H1 (cell line): Measurements from ENCODE around the gene SELENOV. TPM values are rescaled to one million over a fixed set of nuclear protein-coding genes. Genes with fewer than 3 reads are reported as not detected.

ENCODE experiments used
- CTCF ChIA-PET: fragments of 300-600 bp; sonication (Branson Sonifier 250); formaldehyde crosslinking; loops from one replicate; lab custom pipeline; 2021; ENCODE audit not compliant: partially characterized antibody; lab: Charles Lee
- POLR2A ChIA-PET: fragments of 300-600 bp; sonication (Branson Sonifier 250); formaldehyde crosslinking; loops from one replicate; lab custom pipeline; 2021; ENCODE audit warnings: inconsistent platforms; ENCODE audit not compliant: partially characterized antibody; lab: Charles Lee
- DNase-seq, 2 experiments: peaks; one replicate each; pipeline versions ENCODE4 v3.0.0 to v3.0.0-alpha.2; 2010 to 2022; ENCODE audit warnings: low spot score in 2 of 2, low read depth in 1 of 2, mixed read lengths in 1 of 2
- FAIRE-seq: peaks from 2 replicates; lab custom pipeline; 2011; peaks lifted over from hg19 to GRCh38; lab: Jason Lieb, UNC
- H2AFZ ChIP-seq: 2 replicates; pipeline ENCODE4 v1.8.1; 2012; ENCODE audit warnings: low read length, inconsistent platforms
- H2AK5ac ChIP-seq: 2 replicates; pipeline ENCODE4 v1.6.1; 2013; ENCODE audit warnings: low read depth, low read length
- H2BK120ac ChIP-seq: replicated peaks from 2 replicates; pipeline ENCODE3; 2013; ENCODE audit warnings: low read depth, low read length, inconsistent platforms
- H2BK12ac ChIP-seq: 2 replicates; pipeline ENCODE4 v1.6.1; 2013; ENCODE audit warnings: low read depth, low read length
- H2BK15ac ChIP-seq: 2 replicates; pipeline ENCODE4 v1.6.1; 2013; ENCODE audit warnings: low read length
- H2BK20ac ChIP-seq: 2 replicates; pipeline ENCODE4 v1.6.1; 2013; ENCODE audit warnings: low read length
- H2BK5ac ChIP-seq: 2 replicates; pipeline ENCODE4 v1.6.1; 2013; ENCODE audit warnings: low read depth, low read length
- H3K14ac ChIP-seq: 2 replicates; pipeline ENCODE4 v1.6.1; 2013; ENCODE audit warnings: inconsistent platforms; ENCODE audit not compliant: insufficient read length
- H3K18ac ChIP-seq: 2 replicates; pipeline ENCODE4 v1.6.1; 2013; ENCODE audit warnings: low read length; ENCODE audit errors: extremely low read depth
- H3K23ac ChIP-seq: 2 replicates; pipeline ENCODE4 v1.6.1; 2013; ENCODE audit warnings: inconsistent platforms; ENCODE audit not compliant: insufficient read length
- H3K23me2 ChIP-seq: 2 replicates; pipeline ENCODE4 v1.6.1; 2013; ENCODE audit warnings: low read depth, low read length
- H3K27ac ChIP-seq: 2 replicates; pipeline ENCODE4 v1.6.1; 2011; ENCODE audit warnings: low read depth, low read length, inconsistent platforms
- H3K27me3 ChIP-seq, 4 experiments: replicated peaks in 1 of 4; 1 replicate in 1 of 4; 2 replicates in 3 of 4; pipeline versions ENCODE4 v1.6.1 to v1.8.1; 2011 to 2013; ENCODE audit warnings: low read length in 3 of 4, mild to moderate bottlenecking in 3 of 4, inconsistent platforms in 2 of 4, mixed read lengths in 2 of 4, moderate library complexity in 1 of 4; ENCODE audit not compliant: control insufficient read depth in 3 of 4, insufficient read depth in 3 of 4; ENCODE audit errors: extremely low read depth in 1 of 4
- H3K36me3 ChIP-seq, 4 experiments: 2 replicates each; pipeline versions ENCODE4 v1.6.1 to v1.8.1; 2011 to 2013; ENCODE audit warnings: mild to moderate bottlenecking in 4 of 4, low read length in 3 of 4, moderate library complexity in 2 of 4, control low read depth in 1 of 4, inconsistent platforms in 1 of 4; ENCODE audit not compliant: insufficient read depth in 4 of 4, control insufficient read depth in 2 of 4
- H3K4ac ChIP-seq: replicated peaks from 2 replicates; pipeline ENCODE3; 2013; ENCODE audit warnings: low read length, low read depth, mixed read lengths, inconsistent platforms; ENCODE audit not compliant: insufficient read length
- H3K4me1 ChIP-seq, 4 experiments: replicated peaks in 1 of 4; 1 replicate in 1 of 4; 2 replicates in 3 of 4; pipeline versions ENCODE4 v1.6.1 to v1.8.1; 2011 to 2013; ENCODE audit warnings: low read length in 3 of 4, inconsistent platforms in 2 of 4, mixed read lengths in 1 of 4; ENCODE audit not compliant: insufficient read depth in 4 of 4, control insufficient read depth in 3 of 4
- H3K4me2 ChIP-seq, 2 experiments: 2 replicates each; pipeline versions ENCODE4 v1.6.1 to v1.8.1; 2011 to 2013; ENCODE audit warnings: low read depth in 2 of 2, low read length in 2 of 2, control low read depth in 1 of 2, inconsistent platforms in 1 of 2, mild to moderate bottlenecking in 1 of 2; ENCODE audit not compliant: insufficient read depth in 1 of 2
- H3K4me3 ChIP-seq, 4 experiments: fragments of 200-600, 300-600 bp in 1 of 4; sonication (generic), shearing (Covaris generic), sonication (Bioruptor Twin) in 1 of 4; 2 replicates each; pipeline versions ENCODE4 v1.5.1 to v1.8.1; 2011 to 2016; ENCODE audit warnings: low read length in 4 of 4, low read depth in 3 of 4, control low read depth in 2 of 4, inconsistent platforms in 2 of 4, mild to moderate bottlenecking in 2 of 4, mixed read lengths in 1 of 4, moderate library complexity in 1 of 4; ENCODE audit not compliant: insufficient read depth in 2 of 4; ENCODE audit errors: extremely low read depth in 1 of 4
- H3K56ac ChIP-seq: replicated peaks from 2 replicates; pipeline ENCODE3; 2013; ENCODE audit warnings: low read depth, mild to moderate bottlenecking, mixed read lengths, low read length, inconsistent platforms; ENCODE audit not compliant: insufficient read length
- H3K79me1 ChIP-seq: 2 replicates; pipeline ENCODE4 v1.6.1; 2013; ENCODE audit warnings: low read depth, low read length, control low read depth
- H3K79me2 ChIP-seq, 2 experiments: 2 replicates each; pipeline versions ENCODE4 v1.6.1 to v1.8.1; 2012 to 2013; ENCODE audit warnings: low read length in 2 of 2, mild to moderate bottlenecking in 2 of 2, inconsistent platforms in 1 of 2; ENCODE audit not compliant: insufficient read depth in 2 of 2, control insufficient read depth in 1 of 2
- H3K9ac ChIP-seq, 4 experiments: replicated peaks in 1 of 4; 1 replicate in 1 of 4; 2 replicates in 3 of 4; pipeline versions ENCODE4 v1.6.1 to v1.8.1; 2011 to 2013; ENCODE audit warnings: low read depth in 3 of 4, low read length in 3 of 4, control low read depth in 2 of 4, mild to moderate bottlenecking in 2 of 4, moderate library complexity in 2 of 4, inconsistent platforms in 1 of 4; ENCODE audit errors: extremely low read depth in 1 of 4
- H3K9me3 ChIP-seq, 2 experiments: 2 replicates each; pipeline versions ENCODE4 v1.6.1 to v1.8.1; 2012 to 2013; ENCODE audit warnings: mild to moderate bottlenecking in 2 of 2, moderate library complexity in 2 of 2, control low read depth in 1 of 2, inconsistent platforms in 1 of 2, low read depth in 1 of 2, low read length in 1 of 2, mixed read lengths in 1 of 2; ENCODE audit not compliant: insufficient read depth in 2 of 2
- H4K20me1 ChIP-seq, 2 experiments: replicated peaks in 1 of 2; 2 replicates each; pipeline versions ENCODE3 to v1.8.1; 2011 to 2013; ENCODE audit warnings: inconsistent platforms in 2 of 2, low read length in 2 of 2, mild to moderate bottlenecking in 1 of 2; ENCODE audit not compliant: insufficient read depth in 2 of 2, control insufficient read depth in 1 of 2
- H4K5ac ChIP-seq: 2 replicates; pipeline ENCODE4 v1.6.1; 2013; ENCODE audit warnings: low read length, low read depth, mixed read lengths, inconsistent platforms; ENCODE audit not compliant: insufficient read length
- H4K8ac ChIP-seq: 2 replicates; pipeline ENCODE4 v1.8.0; 2013; ENCODE audit warnings: mild to moderate bottlenecking, moderate library complexity, low read length, inconsistent platforms; ENCODE audit not compliant: insufficient read depth; ENCODE audit errors: extremely low read depth
- H4K91ac ChIP-seq: replicated peaks from 2 replicates; pipeline ENCODE3; 2013; ENCODE audit warnings: low read length, mixed read lengths, inconsistent platforms; ENCODE audit not compliant: insufficient read length
- CBX5 ChIP-seq: fragments of 300-800, 300-1000 bp; sonication (generic); IDR thresholded peaks from 2 replicates; pipeline ENCODE4 v1.7.1; 2016; ENCODE audit warnings: antibody characterized with exemption, low read length, low read depth
- CHD2 ChIP-seq: IDR thresholded peaks from 2 replicates; pipeline ENCODE4 v1.6.1; 2012; ENCODE audit warnings: low read length, improper control_type of control experiment
- EP300 ChIP-seq, 2 experiments: IDR thresholded peaks; 1 replicate in 1 of 2; 2 replicates in 1 of 2; pipeline ENCODE4 v1.6.1; 2011 to 2012; ENCODE audit warnings: low read depth in 2 of 2, low read length in 2 of 2, mild to moderate bottlenecking in 2 of 2, borderline replicate concordance in 1 of 2, inconsistent platforms in 1 of 2, moderate library complexity in 1 of 2
- EZH2 ChIP-seq: fragments of 200-600 bp; sonication (generic); IDR thresholded peaks from 2 replicates; pipeline ENCODE4 v1.7.1; 2012; ENCODE audit warnings: low read depth, mild to moderate bottlenecking, moderate library complexity, low read length, inconsistent platforms; ENCODE audit not compliant: severe bottlenecking
- FOSL1 ChIP-seq: IDR thresholded peaks from 2 replicates; pipeline ENCODE4 v1.6.1; 2011; ENCODE audit warnings: mild to moderate bottlenecking, low read depth, low read length, moderate library complexity; ENCODE audit not compliant: insufficient read depth
- NRF1 ChIP-seq: IDR thresholded peaks from 2 replicates; pipeline ENCODE4 v1.6.1; 2011; ENCODE audit warnings: mild to moderate bottlenecking, low read depth, low read length, improper control_type of control experiment
- PHF8 ChIP-seq: fragments of 200-600 bp; sonication (generic); conservative IDR thresholded peaks from 2 replicates; pipeline ENCODE4 v1.7.1; 2012; ENCODE audit warnings: low read depth, mild to moderate bottlenecking, inconsistent platforms, low read length, moderate library complexity
- POLR2A ChIP-seq, 2 experiments: IDR thresholded peaks; 1 replicate in 1 of 2; 2 replicates in 1 of 2; pipeline ENCODE4 v1.6.1; 2011; ENCODE audit warnings: low read depth in 2 of 2, low read length in 2 of 2, mild to moderate bottlenecking in 2 of 2; ENCODE audit errors: control extremely low read depth in 1 of 2
- RBBP5 ChIP-seq: IDR thresholded peaks from 2 replicates; pipeline ENCODE4 v1.7.1; 2012; ENCODE audit warnings: low read depth, mild to moderate bottlenecking, inconsistent platforms, low read length, moderate library complexity, borderline replicate concordance
- SAP30 ChIP-seq: fragments of 300-600 bp; sonication (generic); IDR thresholded peaks from 2 replicates; pipeline ENCODE4 v1.7.1; 2012; ENCODE audit warnings: low read length, moderate library complexity, mild to moderate bottlenecking, inconsistent platforms; ENCODE audit not compliant: insufficient read depth, insufficient replicate concordance
- SIRT6 ChIP-seq: IDR thresholded peaks from one replicate; pipeline ENCODE4 v1.7.1; 2012; ENCODE audit warnings: low read length, inconsistent platforms
- TAF7 ChIP-seq: optimal IDR thresholded peaks from 2 replicates; pipeline ENCODE3; 2011; ENCODE audit warnings: low read depth, mild to moderate bottlenecking, inconsistent platforms, low read length, moderate library complexity, borderline replicate concordance
- TBP ChIP-seq: IDR thresholded peaks from 2 replicates; pipeline ENCODE4 v1.6.1; 2011; ENCODE audit warnings: low read depth, low read length, improper control_type of control experiment
- TCF12 ChIP-seq: IDR thresholded peaks from 2 replicates; pipeline ENCODE4 v1.6.1; 2011; ENCODE audit warnings: low read depth, mild to moderate bottlenecking, low read length
- TEAD4 ChIP-seq: IDR thresholded peaks from 2 replicates; pipeline ENCODE4 v1.6.1; 2012; ENCODE audit warnings: low read depth, low read length, inconsistent platforms, mixed read lengths
- WGBS, 2 experiments: shearing (Covaris generic) in 1 of 2; methylation state at CpG; one replicate each; pipeline versions ENCODE4 v1.1.6 to v1.1.7; 2013 to 2015; ENCODE audit warnings: low lambda C conversion rate in 2 of 2, mixed read lengths in 2 of 2, inconsistent platforms in 1 of 2, low coverage in 1 of 2, missing lambda C conversion rate in 1 of 2; ENCODE audit not compliant: insufficient replicate concordance in 2 of 2, insufficient coverage in 1 of 2, insufficient read length in 1 of 2; ENCODE audit errors: extremely low coverage in 1 of 2, missing lambda C conversion rate in 1 of 2; 5-methylcytosine and 5-hydroxymethylcytosine counted together
- polyA plus RNA-seq, 7 experiments: library from polyadenylated mRNA; depleted of rRNA in 3 of 7; stranded (reverse) in 5 of 7; unstranded in 2 of 7; fragments of >200 nt in 5 of 7; fragments of 200-250 nt in 2 of 7; gene quantifications; 1 replicate in 5 of 7; 2 replicates in 1 of 7; 4 replicates in 1 of 7; pipeline versions ENCODE4 v1.2.1 to v1.2.3, GENCODE V29; 2011 to 2013; ENCODE audit warnings: missing spikeins in 2 of 7, mixed read lengths in 2 of 7
- total RNA-seq: library from RNA; stranded (reverse); fragmentation: NEBNext Ultra II Directional; extraction: Animal tissue kit (Norgen Biotek cat#: 25700); gene quantifications from 2 replicates; pipeline ENCODE4 v1.2.1, GENCODE V29; 2021

Gene SELENOV
- total and polyA plus RNA-seq, 2 of the 8 experiments (the other 6 are each of a cell fraction or from before 2014, with no cell fraction given) = 8.4 to 10.7 TPM

DNA sequence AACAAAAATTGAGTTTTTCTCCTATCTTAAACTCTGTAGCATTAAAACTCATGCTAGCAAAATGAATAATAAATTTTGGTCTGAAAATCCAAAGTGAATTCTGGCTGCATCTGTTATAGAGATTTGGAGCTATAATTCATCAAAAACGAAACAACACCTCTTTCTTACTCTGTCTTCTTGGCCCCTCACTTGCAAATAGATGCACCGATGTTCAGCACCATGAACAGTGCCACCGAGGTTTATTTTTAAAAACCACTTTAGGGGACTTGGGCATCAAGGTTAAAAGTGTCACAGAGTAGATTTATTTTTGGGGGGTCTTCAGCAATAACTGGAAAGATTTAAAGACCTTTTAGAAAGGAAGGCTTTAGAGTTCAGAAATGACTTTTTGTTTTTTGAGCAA, 51.1 kb downstream of the SELENOV start:
- Histone ChIP-seq H3K4me3 (no peak overlapping the region), H3K4me1 (no peaks in the 10 kb centered on the region), H3K79me1 (no peaks in the 10 kb centered on the region), H2BK5ac (no peak overlapping the region), H3K4me2 (no peak overlapping the region), H2BK12ac (no peak overlapping the region), H3K36me3 (no peaks in the 10 kb centered on the region), H3K4ac (no peak overlapping the region), H3K27ac (no peak overlapping the region), H4K5ac (no peak overlapping the region), H3K79me2 (no peaks in the 10 kb centered on the region), H3K23me2 (no peaks in the 10 kb centered on the region), H2AFZ (no peak overlapping the region), H4K20me1 (no peaks in the 10 kb centered on the region), H4K91ac (no peak overlapping the region), H3K9me3 (no peaks in the 10 kb centered on the region), H3K9ac (no peak overlapping the region), H3K56ac (no peak overlapping the region), H2AK5ac (no peak overlapping the region), H2BK15ac (no peak overlapping the region), H4K8ac (no peak overlapping the region), H2BK20ac (no peak overlapping the region), H3K23ac (no peak overlapping the region), H3K14ac (no peak overlapping the region), H3K18ac (no peak overlapping the region), H3K27me3 (no peaks in the 10 kb centered on the region; a peak in 2 of 7 replicates), H2BK120ac (no peak overlapping the region)
- 69% methylated on average over 3 of the region's 3 CpGs; no CpG with 5 or more reads in 1 of the 2 experiments for WGBS, 2 experiments
- DNase-seq (no peak), FAIRE-seq (no peak)
- ChIA-PET CTCF (interaction anchor here (0.6 to 1.1 kb wide), 2 partner anchors 11 to 14 kb away, joined by 3 to 4 read pairs; no protein-coding TSS in a partner anchor), POLR2A (no interaction called here)
- TF ChIP-seq RBBP5 = no peak
- no peak for TF ChIP-seq SIRT6
- no peak for TF ChIP-seq TEAD4
- TF ChIP-seq EZH2 = no peak
- no peak for TF ChIP-seq CBX5
- TF ChIP-seq EP300 (IDR thresholded peaks at IDR 0.05; ENCODE audit: borderline replicate concordance in 1 of 2, low read depth in 2 of 2, low read length in 2 of 2) = no peak
- TF ChIP-seq CHD2 = no peak
- no peak for TF ChIP-seq TBP
- TF ChIP-seq TCF12 = no peak
- no peak for TF ChIP-seq SAP30
- TF ChIP-seq PHF8 = no peak
- TF ChIP-seq NRF1 = no peak
- no peak for TF ChIP-seq FOSL1
- TF ChIP-seq POLR2A (IDR thresholded peaks at IDR 0.05; ENCODE audit: control extremely low read depth in 1 of 2, low read depth in 2 of 2, low read length in 2 of 2) = no peak
- no peak for TF ChIP-seq TAF7
